HG03280 (cell line): Measurements from ENCODE around the gene NUP214.

Experiments
- ATAC-seq: cut with Tn5 transposase; IDR thresholded peaks from one replicate; pipeline ENCODE4 v1.9.1; 2021; ENCODE audit warnings: mild to moderate bottlenecking, moderate library complexity; ENCODE audit not compliant: unreplicated experiment

The NUP214 gene

GRCh38 chr9:131274674-131275331, 149.4 kb downstream of the NUP214 start:
- ATAC-seq = no peak

- no peak for ATAC-seq
Measured at GRCh38 chr9:131275332-131276093, 150.1 kb downstream of the NUP214 start.

- ATAC-seq = no peak
Measured at GRCh38 chr9:131276094-131276888, 150.9 kb downstream of the NUP214 start, which contains the start of gene FAM78A. FAM78A (minus strand) TSS chr9:131276510; CDS start chr9:131276179, 331 bp downstream.

GRCh38 chr9:131276891-131277286, 151.5 kb downstream of the NUP214 start:
- no peak for ATAC-seq

- ATAC-seq = no peak
Measured at GRCh38 chr9:131277287-131277909, 152.0 kb downstream of the NUP214 start.

- no peak for ATAC-seq
Measured at GRCh38 chr9:131277910-131278701, 152.7 kb downstream of the NUP214 start.

GRCh38 chr9:131278702-131279111, 153.3 kb downstream of the NUP214 start:
- ATAC-seq = no peak

GRCh38 chr9:131279196-131279862, 153.9 kb downstream of the NUP214 start:
- no peak for ATAC-seq

- ATAC-seq = no peak
Measured at GRCh38 chr9:131279863-131280570, 154.6 kb downstream of the NUP214 start.

GRCh38 chr9:131280660-131281059, 155.3 kb downstream of the NUP214 start:
- ATAC-seq = no peak

- no peak for ATAC-seq
Measured at GRCh38 chr9:131281119-131281965, 156.0 kb downstream of the NUP214 start.

GRCh38 chr9:131282175-131282574, 156.8 kb downstream of the NUP214 start:
- no peak for ATAC-seq

GRCh38 chr9:131282688-131283422, 157.5 kb downstream of the NUP214 start:
- no peak for ATAC-seq
